Neural cell (in vitro differentiated cells): ENCODE data around the gene BRD7. TPM values are rescaled to one million over a fixed set of nuclear protein-coding genes. Genes with fewer than 3 reads are reported as not detected.

Experiments used
- H2AFZ ChIP-seq: fragments of 200-600, 300-800 bp; sonication (generic), shearing (Covaris generic); 2 replicates; pipeline ENCODE4 v1.6.0; 2014; ENCODE audit warnings: low read depth, mild to moderate bottlenecking, antibody characterized with exemption, low read length, moderate library complexity
- H3F3A ChIP-seq: fragments of 200-600 bp; shearing (Covaris generic); 2 replicates; pipeline ENCODE4 v1.6.1; 2016; ENCODE audit warnings: mild to moderate bottlenecking, moderate library complexity, mixed read lengths, antibody characterized with exemption, low read length; ENCODE audit not compliant: insufficient read depth, poor library complexity, severe bottlenecking
- H3K27ac ChIP-seq: fragments of 200-600, 300-800 bp; sonication (generic), shearing (Covaris generic); 2 replicates; pipeline ENCODE4 v1.5.1; 2014; ENCODE audit warnings: mild to moderate bottlenecking, low read length, moderate library complexity
- H3K27me3 ChIP-seq: fragments of 300-800, 200-600 bp; sonication (generic), shearing (Covaris generic); 2 replicates; pipeline ENCODE4 v1.6.0; 2014; ENCODE audit warnings: mild to moderate bottlenecking, low read depth, low read length, moderate library complexity; ENCODE audit not compliant: insufficient read depth
- H3K36me3 ChIP-seq: fragments of 300-800, 200-600 bp; sonication (generic), shearing (Covaris generic); 2 replicates; pipeline ENCODE4 v1.5.1; 2014; ENCODE audit warnings: mild to moderate bottlenecking, antibody characterized with exemption, low read length, moderate library complexity; ENCODE audit not compliant: insufficient read depth
- H3K4me2 ChIP-seq: fragments of 300-800, 200-600 bp; sonication (generic), shearing (Covaris generic); 2 replicates; pipeline ENCODE4 v1.6.0; 2014; ENCODE audit warnings: mild to moderate bottlenecking, low read length
- H3K4me3 ChIP-seq: fragments of 300-800, 200-600 bp; sonication (generic), shearing (Covaris generic); 2 replicates; pipeline ENCODE4 v1.5.1; 2014; ENCODE audit warnings: mild to moderate bottlenecking, low read length, moderate library complexity
- H3K79me2 ChIP-seq: fragments of 200-600 bp; shearing (Covaris generic); replicated peaks from 2 replicates; pipeline ENCODE4 v1.6.0; 2014; ENCODE audit warnings: mild to moderate bottlenecking, low read length, moderate library complexity; ENCODE audit not compliant: insufficient read depth
- H3K9ac ChIP-seq: fragments of 300-800, 200-600 bp; sonication (generic), shearing (Covaris generic); 2 replicates; pipeline ENCODE4 v1.6.1; 2016; ENCODE audit warnings: mild to moderate bottlenecking, low read length, mixed read lengths
- H3K9me2 ChIP-seq: fragments of 200-600 bp; shearing (Covaris generic); 2 replicates; pipeline ENCODE4 v1.6.1; 2016; ENCODE audit warnings: mild to moderate bottlenecking, low read length, mixed read lengths; ENCODE audit not compliant: insufficient read depth
- H3K9me3 ChIP-seq: fragments of 200-600, 300-800 bp; sonication (generic), shearing (Covaris generic); 2 replicates; pipeline ENCODE4 v1.6.1; 2016; ENCODE audit warnings: mild to moderate bottlenecking, mixed run types, low read length, moderate library complexity, mixed read lengths
- H4K20me1 ChIP-seq: fragments of 200-600 bp; shearing (Covaris generic); 2 replicates; pipeline ENCODE4 v1.6.1; 2016; ENCODE audit warnings: mild to moderate bottlenecking, mixed run types; ENCODE audit not compliant: insufficient read depth
- CTCF ChIP-seq: fragments of 450-650 bp; IDR thresholded peaks from 2 replicates; pipeline ENCODE4 v1.5.1; 2014; ENCODE audit warnings: antibody characterized with exemption, mild to moderate bottlenecking, moderate library complexity; ENCODE audit not compliant: poor library complexity, severe bottlenecking
- EP300 ChIP-seq: fragments of 450-650 bp; conservative IDR thresholded peaks from 2 replicates; pipeline ENCODE4 v1.6.1; 2014; ENCODE audit warnings: antibody characterized with exemption, mild to moderate bottlenecking, moderate library complexity; ENCODE audit not compliant: poor library complexity, severe bottlenecking
- EZH2 ChIP-seq: fragments of 200-600, 300-800 bp; shearing (Covaris generic), sonication (generic); IDR thresholded peaks from 2 replicates; pipeline ENCODE4 v1.6.1; 2014; ENCODE audit warnings: antibody characterized with exemption, low read length, borderline replicate concordance, mild to moderate bottlenecking; ENCODE audit not compliant: insufficient read depth, poor library complexity, severe bottlenecking
- MXI1 ChIP-seq: fragments of 450-650 bp; conservative IDR thresholded peaks from 2 replicates; pipeline ENCODE4 v1.6.1; 2014; ENCODE audit warnings: antibody characterized with exemption, mild to moderate bottlenecking; ENCODE audit not compliant: poor library complexity, severe bottlenecking
- POLR2AphosphoS5 ChIP-seq: IDR thresholded peaks from 2 replicates; pipeline ENCODE4 v1.6.1; 2012
- RAD21 ChIP-seq: fragments of 450-650 bp; conservative IDR thresholded peaks from 2 replicates; pipeline ENCODE4 v1.6.1; 2014; ENCODE audit warnings: antibody characterized with exemption, mild to moderate bottlenecking, moderate library complexity
- REST ChIP-seq: IDR thresholded peaks from 2 replicates; pipeline ENCODE4 v1.6.1; 2012; ENCODE audit warnings: borderline replicate concordance
- SMC3 ChIP-seq: fragments of 450-650 bp; conservative IDR thresholded peaks from 2 replicates; pipeline ENCODE4 v1.6.1; 2014; ENCODE audit warnings: antibody characterized with exemption, mild to moderate bottlenecking, moderate library complexity; ENCODE audit not compliant: poor library complexity
- TAF1 ChIP-seq: IDR thresholded peaks from 2 replicates; pipeline ENCODE4 v1.6.1; 2012; ENCODE audit warnings: low read depth
- polyA plus RNA-seq: library from polyadenylated mRNA; depleted of rRNA; stranded (reverse); fragments of >200 nt; gene quantifications from 2 replicates; pipeline ENCODE4 v1.2.3, GENCODE V29; 2014

The BRD7 gene
- polyA plus RNA-seq, 1 donor from 2014 or later, result 57.2 TPM

GRCh38 chr16:50293994-50294855 lies 74.6 kb downstream of the BRD7 start:
- H3K4me2 ChIP-seq, result no peak overlapping the region
- no peaks in the 10 kb centered on the region for H3K9me3 ChIP-seq
- H3K36me3 ChIP-seq, result no peaks in the 10 kb centered on the region
- no peaks in the 10 kb centered on the region for H3F3A ChIP-seq
- TF ChIP-seq EP300, result no peak
- no peak for TF ChIP-seq RAD21
- TF ChIP-seq MXI1, result no peak
- no peak for TF ChIP-seq POLR2AphosphoS5
- TF ChIP-seq CTCF, result no peak
- TF ChIP-seq REST, result no peak
- TF ChIP-seq SMC3, result no peak
- TF ChIP-seq TAF1, result no peak
- TF ChIP-seq EZH2, result no peak
- H2AFZ ChIP-seq, result no peak overlapping the region
- H3K9me2 ChIP-seq, result no peaks in the 10 kb centered on the region
- H3K9ac ChIP-seq, result no peak overlapping the region
- no peaks in the 10 kb centered on the region for H3K27me3 ChIP-seq
- H3K4me3 ChIP-seq, result no peak overlapping the region
- no peaks in the 10 kb centered on the region for H4K20me1 ChIP-seq
- no peaks in the 10 kb centered on the region for H3K79me2 ChIP-seq
- H3K27ac ChIP-seq, result no peak overlapping the region

- Histone ChIP-seq H3K9ac (no peak overlapping the region), H3K9me2 (no peaks in the 10 kb centered on the region), H3K4me2 (no peak overlapping the region), H4K20me1 (no peaks in the 10 kb centered on the region), H3K36me3 (no peaks in the 10 kb centered on the region), H3K79me2 (no peaks in the 10 kb centered on the region), H3K27me3 (no peaks in the 10 kb centered on the region), H3F3A (no peaks in the 10 kb centered on the region), H3K4me3 (no peak overlapping the region), H2AFZ (no peak overlapping the region), H3K9me3 (no peaks in the 10 kb centered on the region), H3K27ac (no peak overlapping the region)
- TF ChIP-seq RAD21 (no peak), EZH2 (no peak), POLR2AphosphoS5 (no peak), CTCF (no peak), MXI1 (no peak), SMC3 (no peak), TAF1 (no peak), REST (no peak), EP300 (no peak)
These were observed 75.6 kb downstream of the BRD7 start for GRCh38 chr16:50293041-50293783.
